Embryonic facial prominence (tissue), 1 donor: ENCODE data around the gene RPTOR.

Source experiments
- DNase-seq: peaks from one replicate; pipeline ENCODE4 v3.0.0-alpha.2; 2016; ENCODE audit errors: extremely low spot score

Gene RPTOR

DNA sequence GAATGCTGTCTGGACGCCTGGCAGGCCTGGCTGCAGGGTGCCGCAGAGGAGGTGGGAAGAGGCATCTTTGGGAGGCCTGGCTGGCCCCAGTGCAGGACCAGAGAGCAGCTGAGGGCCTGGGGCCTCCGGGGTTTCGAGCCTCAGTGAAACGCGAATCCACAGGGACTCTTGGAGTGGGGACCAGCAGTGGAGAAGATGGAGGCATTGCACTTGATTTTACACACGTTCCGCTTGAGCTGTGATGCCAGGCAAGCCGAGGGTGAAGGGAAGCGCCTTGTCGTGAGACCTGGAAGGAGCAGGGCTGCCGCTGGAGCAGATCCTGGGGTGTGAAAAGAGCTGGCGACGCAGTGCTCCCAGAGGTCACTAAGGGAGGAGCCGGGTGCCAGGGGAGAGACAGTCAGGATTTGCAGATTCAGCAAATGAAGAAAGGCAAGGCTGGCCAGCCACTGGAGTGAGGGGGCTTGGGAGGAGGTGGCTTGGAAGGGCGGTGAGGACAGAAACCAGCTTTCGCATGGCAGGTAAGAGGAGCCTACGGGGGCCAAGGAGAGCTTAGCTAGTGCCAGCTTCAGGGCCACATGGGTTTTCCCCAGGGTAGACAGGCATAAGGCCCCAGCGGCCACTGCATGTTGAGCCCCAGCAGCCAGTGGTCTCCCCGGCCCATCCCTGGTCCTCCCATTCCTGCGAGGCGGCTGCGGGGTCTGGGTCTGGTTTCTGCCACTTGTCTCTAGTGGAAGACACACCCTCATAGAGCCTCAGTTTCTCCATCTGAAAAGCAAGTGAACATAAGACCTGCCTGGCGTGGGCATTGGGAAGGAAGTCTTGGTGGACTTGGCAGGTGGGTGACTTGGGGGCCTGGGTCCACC lies 271.8 kb downstream of the RPTOR start:
- no peak for DNase-seq

DNA sequence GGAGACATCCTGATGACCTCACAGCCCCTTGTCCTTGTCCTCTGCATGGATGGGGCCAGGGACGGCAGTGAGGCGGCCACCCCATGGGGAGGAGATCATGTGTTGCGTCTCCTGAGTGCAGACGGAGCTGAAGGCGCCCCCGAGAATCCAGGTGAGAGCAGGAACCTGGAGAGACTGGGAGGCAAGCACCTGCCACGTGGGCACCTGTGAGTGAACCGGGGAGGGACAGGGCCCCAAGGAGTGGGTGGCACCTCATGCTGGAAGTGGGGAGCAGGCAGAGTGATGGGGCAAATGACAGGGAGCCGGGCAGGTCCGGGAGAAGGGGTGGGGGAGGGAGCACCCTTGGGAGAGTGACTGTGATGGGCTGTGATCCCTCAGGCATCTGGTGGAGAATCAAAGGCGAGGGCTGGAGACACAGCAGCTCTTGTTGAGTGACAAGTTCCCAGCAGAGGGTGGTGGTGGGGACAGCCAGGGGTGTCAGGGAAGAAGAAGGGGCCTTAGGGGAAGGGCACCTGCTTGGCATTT lies 272.7 kb downstream of the RPTOR start:
- no peak for DNase-seq

DNA sequence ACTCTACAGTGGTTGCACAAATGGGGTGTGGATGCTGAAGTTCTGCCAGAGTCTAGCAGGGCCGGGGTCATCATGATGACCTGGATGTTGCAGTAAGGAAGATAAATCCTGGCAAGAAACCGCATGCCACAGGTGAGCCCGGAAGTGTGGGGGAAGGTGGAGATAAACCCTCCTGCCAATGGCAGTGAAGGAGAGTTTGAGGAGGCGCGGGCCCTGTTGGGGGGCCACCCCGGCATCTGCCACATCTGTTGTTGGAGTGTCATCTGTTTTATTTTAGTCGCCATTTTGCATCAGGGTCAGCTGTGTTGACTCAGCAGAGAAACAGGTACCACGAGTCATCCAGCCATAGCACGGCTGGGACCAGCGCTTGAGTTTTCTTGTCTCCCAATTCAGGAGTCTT lies 273.2 kb downstream of the RPTOR start:
- DNase-seq = no peak

DNA sequence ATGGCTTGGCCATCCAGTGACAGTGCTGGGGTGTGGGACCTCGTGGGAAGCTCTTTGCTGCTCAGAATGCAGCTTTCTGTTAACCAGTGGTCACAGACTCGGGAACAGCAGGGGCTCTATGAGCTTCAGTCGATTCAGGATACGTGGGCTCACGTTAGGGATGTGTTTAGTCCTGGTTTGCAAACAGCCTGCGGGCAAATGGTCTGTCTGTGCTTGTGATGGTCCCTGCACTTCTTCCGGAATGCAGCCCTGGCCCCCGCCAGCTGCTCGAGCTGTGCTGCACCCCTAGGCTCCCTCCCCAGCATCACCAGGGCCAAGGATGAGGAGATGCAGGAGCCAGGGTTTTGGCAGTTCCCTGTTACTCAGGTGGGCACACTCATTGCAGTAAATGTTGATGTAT lies 274.2 kb downstream of the RPTOR start:
- no peak for DNase-seq

DNA sequence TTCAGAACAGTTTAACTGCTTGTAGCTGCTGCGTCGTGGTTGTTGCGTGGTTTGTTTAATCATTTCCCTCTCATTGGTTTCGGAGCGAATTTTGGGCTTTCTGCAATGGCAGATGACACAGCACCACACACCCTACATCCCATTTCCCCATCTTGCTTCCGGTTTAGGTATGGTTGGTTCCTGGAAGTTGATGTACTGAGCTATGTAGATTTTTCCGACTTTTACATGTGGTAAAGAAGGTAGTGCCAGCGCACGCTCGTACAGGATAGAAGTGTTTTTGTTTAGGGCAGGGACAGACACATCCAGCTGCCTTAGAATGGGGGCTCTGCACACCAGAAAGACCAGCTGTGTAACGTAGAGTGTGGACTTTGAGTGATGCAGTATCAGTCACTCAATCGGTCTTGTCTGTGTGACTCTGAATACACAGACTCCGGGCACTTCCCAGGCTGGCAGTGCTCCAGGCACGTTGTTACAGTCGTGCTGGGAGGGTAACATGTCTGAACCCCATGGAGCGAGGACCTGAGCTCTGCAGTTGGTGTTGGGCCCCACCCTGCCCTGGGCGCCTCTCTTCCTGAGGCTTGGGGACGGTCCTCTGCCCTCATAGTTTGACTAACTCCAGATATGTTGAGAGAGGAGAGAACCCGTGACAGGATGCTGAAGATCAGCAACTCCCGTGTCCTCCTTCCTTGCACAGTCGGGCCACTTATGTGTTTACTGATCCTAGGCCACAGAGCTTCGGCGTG lies 275.0 kb downstream of the RPTOR start:
- DNase-seq = no peak

DNA sequence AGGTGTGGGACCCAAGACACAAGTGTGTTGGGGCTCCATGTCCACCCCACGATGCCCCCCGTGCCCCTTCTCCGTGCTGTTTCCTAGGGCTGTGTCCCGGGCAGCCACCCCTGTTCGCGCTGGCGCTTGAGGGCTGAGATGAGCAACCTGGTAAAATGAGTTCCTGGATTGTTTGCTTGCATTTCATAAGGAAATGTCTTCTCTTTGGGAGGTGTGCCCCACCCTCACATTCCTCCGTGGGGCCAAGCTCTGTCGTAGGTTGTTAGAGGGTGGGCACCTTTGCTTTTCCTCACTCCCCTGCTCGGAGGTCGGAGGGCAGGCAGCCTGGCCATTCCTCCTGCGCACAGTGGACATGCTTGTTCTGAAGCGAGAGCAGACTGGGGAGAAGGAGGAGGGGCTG lies 275.7 kb downstream of the RPTOR start:
- no peak for DNase-seq

DNA sequence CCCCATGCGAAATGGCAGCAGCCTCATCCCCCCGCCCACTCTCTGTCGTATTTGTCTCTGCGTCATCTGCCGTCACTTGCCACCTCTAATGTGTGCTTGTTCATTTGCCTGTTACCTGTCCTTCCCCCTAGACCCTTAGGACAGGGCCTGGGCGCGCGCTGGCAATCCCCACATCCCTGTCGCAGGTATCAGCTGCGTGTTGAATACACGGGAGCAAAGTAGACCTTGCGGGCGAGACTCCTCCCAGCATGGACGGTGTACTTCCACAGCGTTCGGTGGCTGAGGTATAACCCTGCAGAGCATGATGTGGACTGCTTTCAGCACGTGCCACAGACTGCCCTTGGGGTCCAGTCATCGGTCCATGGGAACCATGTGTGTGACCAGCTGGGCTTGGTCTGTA lies 276.9 kb downstream of the RPTOR start:
- no peak for DNase-seq

DNA sequence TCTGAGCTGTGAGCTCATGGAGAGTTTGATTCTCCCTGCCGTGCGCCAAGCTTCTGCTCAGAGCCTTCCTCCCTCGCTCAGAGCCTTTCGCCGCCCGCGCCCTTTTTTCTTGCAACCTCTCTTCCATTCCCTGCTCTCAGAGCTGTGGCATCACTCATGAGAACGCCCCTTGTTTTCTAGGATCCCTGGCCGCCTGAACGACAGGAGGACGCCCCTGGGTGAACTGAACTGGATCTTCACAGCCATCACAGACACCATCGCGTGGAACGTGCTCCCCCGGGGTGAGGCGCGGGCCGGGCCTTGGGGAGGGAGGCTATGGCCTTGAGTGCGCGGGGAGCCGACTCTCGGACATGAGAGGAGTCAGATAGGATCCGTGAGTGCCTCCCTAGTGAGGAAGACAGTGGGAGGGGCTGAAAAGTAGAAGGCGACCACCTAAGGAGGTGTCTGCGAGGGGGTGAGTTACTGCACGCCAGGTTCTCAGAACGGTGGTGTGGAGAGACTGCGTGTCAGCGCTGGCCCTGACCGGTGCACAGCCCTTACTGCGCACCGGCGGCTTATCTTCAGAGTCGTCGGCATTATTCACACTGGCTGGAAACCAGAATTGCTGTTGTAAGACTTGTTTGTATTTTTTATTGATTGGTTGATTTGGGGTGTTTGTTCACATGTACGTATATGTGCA lies 277.5 kb downstream of the RPTOR start:
- no peak for DNase-seq

DNA sequence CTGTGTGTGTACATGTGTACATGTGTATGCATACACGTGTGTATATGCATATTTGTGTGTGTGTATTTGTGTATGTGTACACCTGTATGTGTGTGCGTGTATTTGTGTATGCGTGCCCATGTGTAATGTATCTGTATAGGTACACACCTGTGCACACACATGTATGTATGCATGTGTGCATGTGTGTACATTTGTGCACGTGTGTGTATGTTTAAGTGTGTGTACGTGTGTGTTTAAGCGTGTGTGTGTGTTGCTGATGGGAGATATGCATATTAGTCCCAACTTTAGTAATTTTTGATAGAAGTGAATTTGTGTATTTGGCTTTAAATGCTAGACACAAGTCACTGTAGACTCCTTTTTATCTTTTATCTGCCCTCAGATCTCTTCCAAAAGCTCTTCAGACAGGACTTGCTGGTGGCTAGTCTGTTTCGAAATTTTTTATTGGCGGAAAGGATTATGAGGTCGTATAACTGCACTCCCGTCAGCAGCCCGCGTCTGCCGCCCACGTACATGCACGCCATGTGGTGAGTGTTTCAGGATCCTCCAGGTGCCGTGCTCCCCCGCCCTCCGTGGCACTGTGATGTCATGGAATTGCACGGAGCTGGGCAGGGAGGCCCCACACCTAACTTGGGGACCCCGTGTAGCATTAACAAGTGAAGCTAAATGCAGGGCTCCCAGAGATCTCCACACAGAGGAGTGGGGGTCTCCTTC lies 278.2 kb downstream of the RPTOR start:
- DNase-seq = no peak

DNA sequence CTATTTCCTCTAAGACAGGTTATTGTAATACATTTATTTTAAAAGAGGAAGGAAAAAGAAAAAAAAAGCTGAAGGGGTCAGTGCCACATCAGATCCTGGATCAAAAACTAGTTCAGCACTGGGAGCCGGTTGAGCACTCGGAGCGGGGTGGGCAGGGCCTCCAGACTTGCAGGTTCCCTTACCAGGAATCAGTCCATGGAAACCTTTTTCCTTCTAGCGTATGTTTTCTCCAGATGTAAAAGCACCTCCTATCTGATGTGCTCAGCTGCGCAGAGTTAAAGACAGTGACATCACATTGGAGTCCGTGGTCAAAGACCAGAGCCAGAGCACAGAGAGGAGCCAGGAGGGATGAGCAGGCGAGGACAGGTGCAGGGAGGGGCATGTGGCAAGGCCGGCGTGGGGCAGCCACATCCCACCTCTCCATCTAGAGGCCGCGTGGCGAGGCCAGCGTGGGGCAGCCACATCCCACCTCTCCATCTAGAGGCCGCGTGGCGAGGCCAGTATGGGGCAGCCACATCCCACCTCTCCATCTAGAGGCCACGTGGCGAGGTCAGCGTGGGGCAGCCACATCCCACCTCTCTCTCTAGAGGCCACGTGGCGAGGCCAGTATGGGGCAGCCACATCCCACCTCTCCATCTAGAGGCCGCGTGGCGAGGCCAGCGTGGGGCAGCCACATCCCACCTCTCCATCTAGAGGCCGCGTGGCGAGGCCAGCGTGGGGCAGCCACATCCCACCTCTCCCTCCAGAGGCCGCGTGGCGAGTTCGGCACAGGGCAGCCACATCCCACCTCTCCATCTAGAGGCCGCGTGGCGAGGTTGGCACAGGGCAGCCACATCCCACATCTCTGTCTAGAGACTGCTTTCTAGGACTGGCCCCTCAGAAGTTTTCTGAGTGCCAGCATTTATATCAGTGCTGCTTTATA lies 280.2 kb downstream of the RPTOR start:
- no peak for DNase-seq

DNA sequence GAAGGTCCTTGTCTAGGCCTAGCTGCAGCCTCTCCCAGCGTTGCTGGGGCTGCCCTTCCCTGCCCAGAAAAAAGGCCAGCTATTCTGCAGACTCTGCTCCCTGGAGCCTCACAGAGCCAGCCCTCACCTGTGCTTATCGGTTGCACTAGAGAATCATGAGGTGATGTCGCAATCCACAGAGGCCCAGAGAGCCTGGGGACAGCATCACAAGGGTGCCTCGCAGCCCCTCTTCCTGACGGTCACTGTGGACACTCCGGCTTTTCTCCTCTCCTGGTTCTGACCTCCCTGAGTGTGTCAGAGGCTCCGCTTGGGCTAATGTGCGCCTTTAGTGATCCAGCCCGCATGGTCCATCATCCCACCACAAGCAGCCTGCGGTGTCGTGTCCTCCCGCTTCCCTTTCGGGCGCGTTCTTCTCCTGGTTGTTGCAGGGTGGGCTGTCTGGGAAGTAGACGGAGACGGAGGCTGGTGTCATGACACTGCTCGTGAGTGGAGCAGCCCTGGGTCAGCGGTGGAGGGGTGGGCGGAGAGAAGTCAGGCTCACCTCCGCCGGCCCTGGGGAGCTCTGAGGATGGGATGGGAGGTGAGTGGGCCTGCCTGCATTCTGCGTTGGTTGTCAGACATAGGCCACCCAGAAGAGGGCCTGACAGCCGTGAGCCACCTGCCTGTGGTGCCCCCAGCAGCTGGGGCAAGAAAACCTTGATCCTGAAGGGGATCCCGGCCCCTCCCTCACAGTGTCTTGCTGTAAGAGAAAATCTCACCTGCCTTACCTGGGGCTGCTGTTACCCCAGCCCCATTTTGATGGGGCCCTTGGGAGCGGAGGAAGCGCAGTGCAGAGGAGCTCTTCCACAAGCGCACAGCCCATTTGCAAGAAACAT lies 281.1 kb downstream of the RPTOR start:
- no peak for DNase-seq

DNA sequence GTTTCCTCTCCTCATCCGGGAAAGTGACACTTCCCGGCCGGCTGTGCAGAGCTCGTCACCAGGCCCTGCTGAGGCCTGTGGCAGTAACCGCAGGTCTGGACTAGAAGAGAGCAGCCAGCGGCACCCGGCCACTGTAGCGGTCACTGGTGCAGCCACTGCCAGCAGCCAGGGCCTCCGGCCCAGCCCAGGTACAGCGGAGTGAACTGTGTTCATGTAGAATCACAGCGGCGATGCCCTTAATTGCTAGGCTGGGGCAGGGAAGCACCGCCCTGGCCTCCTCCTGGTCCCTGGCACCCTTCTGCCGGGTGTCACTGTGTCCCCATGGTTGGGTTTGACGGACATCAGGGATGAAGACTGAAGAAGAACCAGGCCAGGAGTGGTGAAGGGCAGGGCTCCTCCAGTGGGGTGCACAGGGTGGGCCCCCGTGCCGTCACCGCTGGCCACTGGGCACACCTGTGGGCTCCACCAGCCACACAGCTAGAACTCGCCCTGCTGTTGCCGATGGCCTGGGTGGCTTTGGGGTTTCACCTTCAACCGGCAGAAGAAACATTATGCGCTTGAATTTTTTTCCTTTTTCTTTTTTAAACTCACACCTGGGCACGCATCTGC lies 281.8 kb downstream of the RPTOR start:
- no peak for DNase-seq

DNA sequence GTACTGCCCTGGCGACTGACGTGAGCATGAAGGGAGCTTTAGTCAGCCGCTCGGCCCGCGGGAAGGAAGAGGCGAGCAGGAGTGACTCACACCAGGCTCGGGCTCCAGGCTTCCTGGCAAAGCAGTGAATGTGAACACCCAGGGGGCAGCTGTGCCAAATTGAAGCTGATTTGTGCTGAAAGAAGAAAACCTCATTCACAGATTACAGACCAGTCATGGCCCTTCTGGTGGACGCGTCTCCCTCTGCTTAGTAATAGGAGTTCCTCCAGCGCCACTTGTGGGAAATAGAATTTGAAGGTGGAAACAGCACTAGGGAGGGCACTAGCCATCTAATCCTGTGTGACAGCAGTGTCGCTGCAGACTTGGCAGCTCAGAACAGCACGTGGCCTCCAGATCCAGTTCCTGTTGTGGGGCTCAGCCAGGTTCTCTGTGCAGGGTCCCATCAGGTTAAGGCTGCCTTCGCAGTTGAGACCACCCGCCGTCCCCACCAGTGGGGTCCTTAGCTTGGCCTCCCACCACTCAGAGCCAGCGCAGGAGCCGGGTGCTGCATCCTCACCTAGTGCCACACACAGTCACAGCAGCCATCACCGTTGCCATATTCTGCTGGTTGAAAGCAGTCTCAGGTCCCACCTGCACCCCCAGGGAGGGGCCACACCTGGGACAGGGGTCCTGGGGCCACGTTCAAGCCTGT lies 282.5 kb downstream of the RPTOR start:
- no peak for DNase-seq

DNA sequence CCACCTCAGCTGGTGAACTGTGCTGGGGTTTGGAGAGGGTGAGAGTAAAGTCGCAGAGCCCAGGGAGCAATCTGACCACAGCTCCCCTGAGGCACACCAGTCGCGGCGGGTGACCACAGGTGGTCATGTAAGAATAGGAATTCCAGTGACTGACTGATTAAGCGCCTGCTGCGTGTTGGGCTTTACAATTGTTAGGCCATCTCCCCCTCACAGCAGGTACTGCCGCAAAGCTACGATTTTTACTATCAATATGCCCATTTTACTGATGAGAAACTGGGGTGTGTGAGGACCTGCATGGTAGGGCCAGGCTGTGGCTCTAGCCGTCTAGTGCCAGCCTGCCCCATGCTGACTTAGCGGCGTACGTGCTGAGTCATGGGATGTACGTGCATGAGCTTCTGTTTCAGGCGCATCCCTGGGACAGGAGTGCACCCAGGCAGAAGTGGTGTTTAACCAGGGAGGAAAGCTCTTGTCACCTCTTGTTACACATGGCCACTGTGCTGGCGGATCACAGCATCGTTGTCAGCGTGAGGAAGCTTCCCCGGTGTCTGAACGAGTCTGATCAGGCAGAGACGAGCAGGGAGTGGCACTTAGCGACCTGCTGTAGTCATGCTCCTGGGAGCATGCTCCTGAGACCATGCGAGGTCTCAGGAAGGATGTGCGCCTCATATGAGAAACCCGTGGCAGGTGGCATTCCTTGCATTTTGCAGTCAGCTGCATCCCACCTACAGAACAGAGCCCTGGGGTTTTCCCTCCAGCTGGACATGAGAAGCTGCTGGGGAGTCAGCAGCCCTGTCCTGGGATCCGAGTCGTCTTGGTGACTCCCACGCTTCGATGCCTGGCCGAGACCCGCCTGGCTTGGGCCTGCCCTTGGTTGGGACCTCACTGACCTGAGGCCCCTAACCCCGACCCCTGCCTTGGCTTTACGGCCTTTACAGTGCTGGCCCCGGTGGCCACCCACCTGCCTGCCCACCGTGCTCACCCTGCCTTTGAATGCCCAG lies 283.3 kb downstream of the RPTOR start:
- DNase-seq = no peak

DNA sequence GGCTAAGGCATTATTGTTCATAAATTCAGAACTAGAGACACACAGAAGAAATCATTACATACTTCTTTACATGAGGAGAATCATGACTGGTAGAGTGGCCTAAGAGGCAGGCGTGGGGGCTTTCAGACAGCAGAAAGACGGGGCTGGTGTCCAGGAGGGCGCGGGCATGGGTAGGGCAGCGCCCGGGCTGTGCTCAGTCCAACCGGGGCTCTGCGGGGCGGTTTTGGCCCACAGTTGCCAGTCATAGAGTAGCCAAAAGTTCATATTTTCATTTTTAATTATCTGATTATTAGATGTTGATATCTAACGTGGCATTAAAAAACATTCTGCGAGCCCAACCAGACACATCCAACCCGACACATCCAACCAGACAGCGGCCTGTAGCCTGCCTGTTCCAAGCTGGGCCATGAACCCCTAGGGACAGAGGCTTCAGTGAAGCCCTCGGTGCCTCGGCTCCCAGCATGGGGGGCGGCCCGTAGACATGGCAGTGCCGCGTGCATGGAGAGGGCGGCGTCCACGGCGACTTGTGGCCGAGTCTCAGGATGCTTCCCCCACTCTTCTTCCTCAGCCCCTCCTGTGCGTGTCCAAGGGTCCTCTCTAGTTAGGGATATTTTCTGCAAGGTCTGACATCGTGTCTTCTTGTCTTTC lies 284.7 kb downstream of the RPTOR start:
- no peak for DNase-seq

DNA sequence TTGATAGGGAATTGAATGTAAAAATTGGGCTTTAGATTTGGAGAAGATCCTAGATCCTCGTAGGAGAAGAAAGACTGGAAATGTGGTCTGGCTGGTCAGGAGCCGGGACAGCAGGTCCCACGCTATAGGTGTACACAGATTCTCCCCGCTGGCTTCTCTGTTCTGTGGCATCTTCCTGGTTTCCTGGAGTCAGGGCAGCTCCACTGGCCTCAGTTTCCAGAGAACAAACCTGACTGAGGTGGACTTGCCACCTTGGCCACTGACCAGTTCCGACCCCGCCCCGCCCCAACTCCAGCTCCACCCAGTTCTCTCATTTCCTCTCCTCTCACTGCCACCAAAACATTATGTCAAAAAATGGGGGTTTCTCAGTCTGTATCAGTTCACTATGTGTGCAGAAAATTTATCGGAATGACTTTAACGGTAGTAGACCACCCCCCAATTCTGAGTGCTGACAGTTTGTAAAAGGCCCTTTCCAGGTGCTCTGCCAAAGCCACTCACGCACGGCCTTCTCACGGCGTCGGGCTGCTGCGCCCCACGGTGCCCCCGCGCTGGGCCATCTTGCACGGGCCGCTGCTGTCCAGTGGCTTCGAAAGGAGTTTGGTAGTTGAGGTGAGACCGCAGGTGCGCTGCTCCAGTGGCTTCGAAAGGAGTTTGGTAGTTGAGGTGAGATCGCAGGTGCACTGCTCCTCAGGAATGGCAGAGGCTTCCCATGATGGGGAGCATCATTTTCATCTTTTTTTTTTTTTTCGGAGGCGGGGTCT lies 285.6 kb downstream of the RPTOR start:
- no peak for DNase-seq
